Stimulated activated CD4-positive, alpha-beta T cell treated with anti-CD3 and anti-CD28 coated beads, Interleukin-1b, Interleukin-23, amount 100 ng/mL, for 4 hours (primary cell): Measurements from ENCODE around the gene CES2.
"Not testable (repeated sequence)": the region's sequence is repeated elsewhere in the genome, so short reads cannot be mapped to it uniquely, and the experiment has no call there.

ENCODE experiments used
- DNase-seq, 2 donors: peaks; one replicate each; pipeline ENCODE4 v3.0.0-alpha.2; 2020; ENCODE audit warnings: low read depth in 2 of 2

The CES2 gene, protein sequence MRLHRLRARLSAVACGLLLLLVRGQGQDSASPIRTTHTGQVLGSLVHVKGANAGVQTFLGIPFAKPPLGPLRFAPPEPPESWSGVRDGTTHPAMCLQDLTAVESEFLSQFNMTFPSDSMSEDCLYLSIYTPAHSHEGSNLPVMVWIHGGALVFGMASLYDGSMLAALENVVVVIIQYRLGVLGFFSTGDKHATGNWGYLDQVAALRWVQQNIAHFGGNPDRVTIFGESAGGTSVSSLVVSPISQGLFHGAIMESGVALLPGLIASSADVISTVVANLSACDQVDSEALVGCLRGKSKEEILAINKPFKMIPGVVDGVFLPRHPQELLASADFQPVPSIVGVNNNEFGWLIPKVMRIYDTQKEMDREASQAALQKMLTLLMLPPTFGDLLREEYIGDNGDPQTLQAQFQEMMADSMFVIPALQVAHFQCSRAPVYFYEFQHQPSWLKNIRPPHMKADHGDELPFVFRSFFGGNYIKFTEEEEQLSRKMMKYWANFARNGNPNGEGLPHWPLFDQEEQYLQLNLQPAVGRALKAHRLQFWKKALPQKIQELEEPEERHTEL

DNA sequence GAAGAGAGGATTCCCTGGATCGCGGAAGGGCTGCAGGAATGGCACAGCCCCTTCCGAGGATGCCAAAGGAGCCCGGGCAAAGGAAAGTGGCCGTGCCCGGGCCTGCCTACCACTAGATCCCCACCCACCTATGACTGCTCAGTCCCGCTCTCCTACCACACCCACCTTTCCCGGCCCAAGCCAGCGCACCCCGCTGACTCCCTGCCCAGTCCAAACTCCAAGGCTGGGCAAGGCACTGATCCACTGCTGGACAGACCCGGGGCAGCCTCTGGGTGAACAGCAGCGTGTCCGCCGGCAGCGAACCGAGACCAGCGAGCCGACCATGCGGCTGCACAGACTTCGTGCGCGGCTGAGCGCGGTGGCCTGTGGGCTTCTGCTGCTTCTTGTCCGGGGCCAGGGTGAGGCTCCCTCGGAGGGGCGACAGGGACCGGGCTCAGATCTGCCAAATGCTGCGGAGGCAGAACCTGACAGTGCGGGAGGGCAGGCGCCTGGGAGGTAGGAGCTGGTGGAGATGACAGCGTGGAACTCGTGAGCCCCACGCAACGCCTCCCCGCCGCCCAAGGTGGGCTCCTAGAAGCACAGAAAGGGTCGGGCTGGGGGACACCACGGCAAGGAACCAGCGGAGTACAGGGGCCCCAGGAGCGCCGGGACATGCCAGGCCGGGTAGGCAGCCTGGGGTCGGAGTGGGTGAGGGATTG is at the start of gene CES2:
CES2 (plus strand) TSS at position 203 of the 698 bp plus-strand sequence; CDS start at position 323, 120 bp downstream.
- no peak for DNase-seq

DNA sequence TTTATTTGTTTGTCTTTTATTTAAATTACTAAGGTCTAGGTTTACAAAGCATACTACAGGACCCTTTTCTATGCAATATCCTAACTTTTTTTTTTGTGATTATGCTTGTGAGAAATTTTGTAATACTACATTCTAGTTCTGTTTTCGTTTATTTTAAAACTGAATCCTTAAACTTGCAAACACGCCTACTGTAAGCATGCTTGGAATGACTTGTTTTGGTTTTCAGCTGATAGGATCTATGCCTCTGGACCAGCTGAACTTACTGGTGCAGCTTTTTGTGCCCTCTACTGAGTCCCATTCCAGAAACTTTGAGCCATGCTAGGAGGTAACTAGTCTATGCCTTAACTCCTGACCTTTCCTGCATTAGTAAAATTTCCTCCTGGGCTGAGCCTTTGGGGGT is 49.0 kb upstream of the CES2 start:
- DNase-seq, result no peak

DNA sequence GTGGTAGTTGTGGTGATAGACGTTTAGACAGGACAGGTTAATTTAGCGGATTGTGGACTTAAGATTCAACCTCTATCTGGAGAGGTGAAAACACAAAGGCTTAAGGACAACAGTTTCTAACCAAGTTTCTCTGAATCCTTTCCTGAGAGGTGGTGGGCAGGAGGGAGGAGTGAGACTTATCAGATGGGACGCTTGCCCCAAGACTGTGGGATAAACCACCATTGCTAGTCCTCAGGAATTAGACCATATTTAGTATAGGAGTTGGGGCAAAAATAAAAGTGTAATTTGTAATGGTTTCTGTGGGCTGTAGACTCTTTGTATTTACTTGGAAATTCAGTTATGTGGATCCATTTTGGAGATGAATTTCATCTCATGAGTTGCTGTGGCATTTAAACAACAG is 48.4 kb upstream of the CES2 start:
- DNase-seq, result no peak

DNA sequence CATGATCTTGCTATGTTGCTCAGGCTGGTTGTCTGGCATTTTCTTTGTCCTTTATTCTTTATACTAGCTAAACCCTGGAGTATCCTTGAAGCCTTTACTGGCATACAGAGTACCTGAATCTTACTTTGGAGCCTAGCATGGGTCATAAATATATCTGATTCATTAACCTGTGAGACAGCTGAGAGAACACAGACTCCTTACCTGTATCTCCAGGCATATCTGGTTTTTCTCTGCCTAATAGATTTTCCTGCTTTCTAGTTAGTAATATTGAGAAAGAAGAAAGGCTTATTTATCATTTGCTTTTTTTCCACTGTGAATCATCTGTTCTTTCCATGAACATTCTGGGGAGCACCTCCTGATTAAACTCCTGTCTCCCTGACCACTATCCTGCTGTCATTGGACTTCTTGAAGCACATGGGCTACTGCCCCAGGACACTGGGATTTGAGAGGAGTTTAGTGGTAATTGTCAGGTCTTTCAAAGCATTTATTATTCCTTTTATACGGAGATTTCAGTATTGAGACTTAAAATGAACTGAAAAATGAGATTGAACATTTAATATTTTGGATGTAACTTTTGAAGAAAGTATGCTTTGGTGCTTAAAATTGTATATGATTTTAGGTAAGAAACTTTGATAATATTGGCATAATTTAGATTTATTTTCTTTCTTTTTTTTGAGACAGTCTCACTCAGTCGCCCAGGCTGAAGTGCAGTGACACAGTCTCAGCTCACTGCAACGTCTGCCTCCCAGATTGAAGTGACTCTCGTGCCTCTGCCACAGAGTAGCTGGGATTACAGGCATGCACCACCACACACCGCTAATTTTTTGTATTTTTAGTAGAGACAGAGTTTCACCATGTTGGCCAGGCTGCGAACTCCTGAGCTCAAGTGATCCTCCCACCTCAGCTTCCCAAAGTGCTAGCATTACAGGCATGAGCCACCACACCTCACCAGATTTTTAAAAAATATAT is 46.4 kb upstream of the CES2 start:
- no peak for DNase-seq

DNA sequence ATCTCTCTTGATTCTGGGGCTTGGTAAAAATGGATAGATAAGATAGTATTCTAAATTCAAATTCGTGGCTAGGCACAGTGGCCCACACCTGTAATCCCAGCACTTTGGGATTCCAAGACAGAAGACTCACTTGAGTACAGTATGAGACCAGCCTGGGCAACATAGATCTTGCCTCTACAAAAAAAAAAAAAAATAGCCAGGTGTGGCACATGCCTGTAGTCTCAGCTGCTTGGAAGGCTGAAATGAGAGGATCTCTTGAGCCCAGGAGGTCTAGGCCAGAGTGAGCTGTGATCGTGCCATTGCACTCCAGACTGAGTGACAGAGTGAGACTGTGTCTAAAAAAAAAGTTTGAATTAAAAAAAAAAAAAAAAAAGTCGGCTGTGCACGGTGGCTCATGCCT is 45.7 kb upstream of the CES2 start:
- DNase-seq, result no peak

DNA sequence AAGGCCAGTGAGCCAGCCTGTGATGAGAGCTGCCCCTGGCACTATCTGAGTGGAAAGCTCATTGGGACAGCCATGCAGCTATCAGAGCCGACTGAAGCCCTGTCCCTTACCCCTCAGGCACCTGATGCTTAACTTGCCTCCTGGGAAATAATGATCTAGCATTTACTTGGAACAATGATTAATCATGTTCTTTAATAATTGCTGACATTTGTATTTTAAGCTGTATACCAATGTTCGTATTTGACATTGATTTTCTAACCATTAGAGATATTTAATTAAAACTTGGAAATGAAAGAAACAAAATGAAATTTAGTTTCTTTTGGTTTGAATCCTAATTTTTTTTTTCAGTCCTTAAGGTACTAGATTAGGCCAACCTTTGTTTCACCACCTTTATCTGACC is 44.5 kb upstream of the CES2 start:
- DNase-seq, result no peak

DNA sequence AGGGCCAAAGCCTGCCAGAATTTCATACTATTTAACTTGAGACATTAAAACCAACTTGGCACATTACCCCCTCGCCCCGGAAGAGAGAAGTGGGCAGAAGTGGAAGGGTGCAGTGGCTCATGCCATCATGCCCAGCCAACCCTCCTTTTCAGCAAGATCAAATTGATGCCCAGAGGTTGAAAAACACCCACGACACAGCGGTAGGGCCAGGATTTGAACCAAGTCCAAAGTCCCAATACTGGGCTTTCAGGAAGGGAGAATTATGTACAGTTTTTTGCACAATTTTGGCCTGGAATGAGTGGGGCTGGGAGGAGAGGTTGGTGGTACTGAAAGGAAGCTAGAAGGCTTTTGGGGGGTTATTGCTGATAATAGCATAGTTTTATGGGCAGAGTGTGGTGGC is 44.0 kb upstream of the CES2 start:
- no peak for DNase-seq

DNA sequence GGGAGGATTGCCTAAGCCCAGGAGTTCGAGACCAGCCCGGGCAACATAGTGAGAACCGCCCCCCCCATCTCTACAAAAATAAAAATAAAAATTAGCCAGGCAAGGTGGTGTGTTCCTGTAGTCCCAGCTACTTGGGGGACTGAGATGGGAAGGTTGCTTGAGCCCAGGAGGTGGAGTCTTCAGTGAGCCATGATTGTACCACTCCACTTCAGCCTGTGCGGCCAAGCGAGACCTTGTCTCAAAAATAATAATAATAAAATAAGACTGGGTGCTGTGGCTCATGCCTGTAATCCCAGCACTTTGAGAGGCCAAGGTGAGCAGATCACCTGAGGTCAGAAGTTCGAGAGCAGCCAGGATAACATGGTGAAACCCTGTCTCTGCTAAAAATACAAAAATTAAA is 43.5 kb upstream of the CES2 start:
- no peak for DNase-seq

DNA sequence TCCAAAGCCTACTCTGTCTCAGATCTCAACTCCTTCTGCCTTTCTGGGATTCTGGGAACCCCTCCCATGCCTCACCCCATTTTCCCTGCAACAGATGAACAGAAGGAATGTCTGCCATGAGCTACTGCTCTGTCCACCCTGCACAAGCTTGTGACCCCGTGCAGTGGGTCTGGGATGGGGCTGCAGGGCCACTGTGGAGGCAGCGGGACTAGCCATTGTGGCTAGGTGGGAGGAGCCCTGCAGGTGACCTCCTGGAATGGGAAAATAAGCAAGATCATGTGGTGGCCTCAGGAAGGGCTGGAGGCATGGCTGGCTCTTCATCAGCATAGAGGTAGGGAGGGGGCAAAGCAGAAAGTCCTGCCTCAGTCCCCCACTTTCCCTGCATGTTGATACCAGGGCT is 41.3 kb upstream of the CES2 start:
- no peak for DNase-seq

DNA sequence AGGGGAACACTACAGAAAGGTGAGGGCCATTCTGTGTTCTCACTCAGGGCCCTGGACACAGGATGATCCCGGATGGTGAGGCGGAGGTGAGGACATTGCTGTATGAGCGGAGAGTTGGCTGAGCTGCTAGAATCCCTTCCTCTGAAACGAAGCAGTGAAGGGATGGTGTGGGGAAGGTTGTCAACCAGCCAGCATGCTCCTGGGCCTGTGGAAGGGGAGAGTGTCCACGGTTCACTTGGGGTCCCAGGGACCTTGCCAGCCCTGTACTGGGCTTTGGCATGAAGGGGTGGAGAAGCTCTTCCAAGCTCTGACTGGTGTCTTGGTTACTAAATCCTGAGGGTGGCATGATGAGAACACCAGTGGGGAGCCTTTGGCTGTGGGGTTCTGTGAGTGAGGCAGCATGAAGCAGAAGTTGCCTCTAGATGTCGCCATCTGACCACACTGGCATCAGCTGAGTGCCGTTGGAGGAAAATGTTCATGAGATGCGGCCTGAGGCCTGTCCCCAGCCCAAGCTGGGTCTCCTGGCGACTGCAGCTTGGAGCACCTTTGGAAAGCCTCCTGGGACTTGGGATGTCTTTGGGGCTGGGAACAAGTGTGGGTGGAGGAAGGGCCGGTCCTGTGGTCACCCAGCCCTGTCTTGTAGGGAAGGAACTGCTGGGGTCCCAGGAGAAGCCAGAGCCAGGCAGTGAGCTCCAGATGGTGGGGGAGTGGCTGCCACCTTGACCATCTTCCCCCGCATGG is 40.2 kb upstream of the CES2 start:
- DNase-seq, result peak; percentile 37 to 43

DNA sequence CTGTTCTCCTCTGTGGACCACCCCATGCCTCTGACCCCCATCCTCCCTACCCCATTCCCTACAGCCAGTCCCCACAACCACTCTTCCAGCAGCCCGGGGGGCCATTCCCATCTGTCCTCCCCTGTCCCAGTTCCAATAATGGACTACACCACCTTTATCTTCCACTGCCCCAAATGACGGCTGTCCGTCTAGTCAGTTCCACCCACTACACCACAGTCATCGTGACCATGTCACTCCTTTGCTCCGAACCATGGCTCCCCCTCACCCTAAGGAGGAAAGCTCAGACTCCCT is 39.7 kb upstream of the CES2 start:
- no peak for DNase-seq

DNA sequence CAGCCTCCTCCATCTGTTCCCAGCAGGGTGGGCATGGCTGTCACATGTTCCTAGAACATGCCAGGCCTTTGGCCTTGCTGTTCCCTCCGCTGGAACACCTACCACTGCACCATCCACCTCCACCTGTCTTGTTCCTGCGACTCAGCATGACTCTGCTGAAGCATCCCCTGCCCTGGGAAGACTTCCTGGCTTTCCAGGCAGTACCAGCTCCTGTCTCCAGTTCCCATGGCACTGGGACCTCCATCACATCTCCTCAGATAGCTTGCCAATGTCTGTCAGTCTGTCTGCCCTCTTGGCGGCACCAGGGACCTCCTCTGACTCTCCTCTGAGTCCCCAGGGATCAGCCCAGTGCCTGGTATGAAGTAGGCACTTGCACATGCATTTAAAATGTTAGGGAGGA is 39.3 kb upstream of the CES2 start:
- no peak for DNase-seq

DNA sequence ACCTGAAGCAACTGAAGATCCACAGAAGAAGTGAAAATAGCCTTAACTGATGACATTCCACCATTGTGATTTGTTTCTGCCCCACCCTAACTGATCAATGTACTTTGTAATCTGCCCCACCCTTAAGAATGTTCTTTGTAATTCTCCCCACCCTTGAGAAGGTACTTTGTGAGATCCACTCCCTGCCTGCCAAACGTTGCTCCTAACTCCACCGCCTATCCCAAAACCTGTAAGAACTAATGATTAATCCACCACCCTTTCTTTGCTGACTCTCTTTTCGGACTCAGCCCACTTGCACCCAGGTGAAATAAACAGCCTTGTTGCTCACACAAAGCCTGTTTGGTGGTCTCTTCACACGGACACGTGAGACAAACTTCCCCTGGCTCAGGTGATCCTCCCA is 38.6 kb upstream of the CES2 start:
- not testable (repeated sequence) for DNase-seq

DNA sequence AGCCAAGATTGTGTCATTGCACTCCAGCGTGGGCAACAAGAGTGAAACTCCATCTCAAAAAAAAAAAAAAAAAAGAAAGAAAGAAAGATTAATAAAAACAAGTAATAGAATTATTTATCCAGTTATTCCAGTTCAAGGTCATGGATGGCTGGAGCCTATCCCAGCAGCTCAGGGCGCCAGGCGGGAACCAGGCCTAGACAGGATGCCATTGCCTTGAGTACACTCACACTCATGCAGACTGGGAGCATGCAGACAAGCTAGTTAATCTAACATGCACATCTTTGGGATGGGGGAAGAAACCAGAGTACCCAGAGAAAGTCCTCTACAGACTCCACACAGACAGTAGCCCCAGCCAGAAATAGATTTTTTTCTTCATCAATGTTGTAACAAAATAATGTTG is 37.1 kb upstream of the CES2 start:
- DNase-seq, result no peak

DNA sequence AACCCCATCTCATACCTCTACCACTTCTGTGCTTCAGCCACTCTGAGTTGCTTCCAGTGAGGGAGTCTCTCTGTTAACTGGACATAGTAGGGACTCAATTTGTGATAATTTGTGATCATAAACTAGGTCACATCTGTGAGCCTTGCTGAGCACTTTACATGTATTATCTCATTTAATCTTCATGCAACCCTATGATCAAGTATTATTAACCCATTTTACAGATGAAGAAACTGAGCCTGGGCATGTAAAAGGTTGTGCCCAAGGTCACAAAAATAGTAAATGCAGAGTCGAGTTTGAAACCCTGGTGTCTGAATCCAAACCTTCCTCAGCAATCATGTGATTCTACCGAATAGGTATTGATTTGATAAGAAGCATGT is 36.4 kb upstream of the CES2 start:
- DNase-seq, result no peak

DNA sequence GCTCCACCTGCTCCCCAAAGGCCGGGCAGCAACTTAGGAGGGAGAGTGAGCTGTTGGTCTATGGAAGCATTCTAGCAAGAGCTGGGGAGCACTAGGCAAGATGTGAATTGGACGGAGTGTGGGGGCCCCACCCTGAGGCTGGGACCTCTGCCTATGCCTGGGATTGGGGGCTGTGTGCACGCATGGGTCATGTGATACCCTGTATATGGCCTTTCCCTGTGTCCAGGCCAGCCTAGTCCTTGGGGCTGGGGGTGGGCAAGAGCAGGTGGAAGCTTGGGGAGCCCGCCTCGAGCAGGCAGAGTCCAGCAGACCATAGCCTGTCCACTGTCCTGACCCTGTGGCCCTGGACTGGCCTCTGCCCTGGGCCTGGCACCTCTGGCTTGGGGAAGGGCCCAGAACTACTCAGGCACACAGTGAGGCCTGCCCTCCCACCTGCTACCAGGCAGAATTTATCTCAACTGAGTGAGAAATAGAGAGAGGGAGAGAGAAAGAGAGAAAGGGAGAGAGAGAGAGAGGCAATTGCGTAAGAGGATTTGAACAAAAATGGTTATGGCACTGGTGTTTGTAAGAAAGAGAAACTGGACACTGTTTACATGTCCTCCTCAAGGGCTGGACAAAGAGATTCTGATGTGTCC is 35.9 kb upstream of the CES2 start:
- no peak for DNase-seq

DNA sequence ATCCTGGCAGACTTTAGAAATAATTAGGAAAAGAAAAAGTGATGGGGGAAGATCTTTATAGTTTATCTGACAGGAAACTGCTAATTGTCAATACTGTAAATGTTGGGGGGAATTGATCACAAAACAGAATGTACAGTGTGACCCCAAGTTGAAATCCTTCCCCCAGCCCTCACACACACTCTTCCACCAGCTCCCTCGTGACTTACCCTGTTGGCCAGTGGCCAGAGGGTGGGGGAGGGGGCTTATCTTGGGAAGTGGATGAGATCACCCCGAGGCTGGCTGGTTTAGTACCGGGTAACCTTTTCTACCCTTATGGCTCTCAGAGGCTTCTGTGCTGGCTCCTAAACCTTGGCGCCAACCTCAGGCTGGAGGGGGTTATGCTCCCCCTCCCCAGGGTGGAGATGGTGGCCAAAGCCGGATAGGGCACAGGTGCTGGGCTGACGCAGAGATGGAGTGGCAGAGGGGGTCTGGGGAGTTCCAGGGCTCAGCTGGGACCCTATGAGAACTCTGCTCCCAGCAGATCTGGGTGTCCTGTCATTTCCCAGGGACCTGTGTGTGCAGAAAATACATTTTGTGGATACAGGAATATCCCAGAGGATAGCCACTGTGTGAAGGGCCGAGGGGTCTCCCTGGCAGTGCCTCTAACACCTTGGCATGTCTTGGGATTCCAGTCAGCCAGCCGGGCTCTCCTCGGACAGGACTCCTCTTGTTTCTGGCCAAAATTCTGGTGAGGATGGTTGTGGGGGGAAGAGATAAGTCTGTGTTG is 35.2 kb upstream of the CES2 start:
- DNase-seq, result no peak

DNA sequence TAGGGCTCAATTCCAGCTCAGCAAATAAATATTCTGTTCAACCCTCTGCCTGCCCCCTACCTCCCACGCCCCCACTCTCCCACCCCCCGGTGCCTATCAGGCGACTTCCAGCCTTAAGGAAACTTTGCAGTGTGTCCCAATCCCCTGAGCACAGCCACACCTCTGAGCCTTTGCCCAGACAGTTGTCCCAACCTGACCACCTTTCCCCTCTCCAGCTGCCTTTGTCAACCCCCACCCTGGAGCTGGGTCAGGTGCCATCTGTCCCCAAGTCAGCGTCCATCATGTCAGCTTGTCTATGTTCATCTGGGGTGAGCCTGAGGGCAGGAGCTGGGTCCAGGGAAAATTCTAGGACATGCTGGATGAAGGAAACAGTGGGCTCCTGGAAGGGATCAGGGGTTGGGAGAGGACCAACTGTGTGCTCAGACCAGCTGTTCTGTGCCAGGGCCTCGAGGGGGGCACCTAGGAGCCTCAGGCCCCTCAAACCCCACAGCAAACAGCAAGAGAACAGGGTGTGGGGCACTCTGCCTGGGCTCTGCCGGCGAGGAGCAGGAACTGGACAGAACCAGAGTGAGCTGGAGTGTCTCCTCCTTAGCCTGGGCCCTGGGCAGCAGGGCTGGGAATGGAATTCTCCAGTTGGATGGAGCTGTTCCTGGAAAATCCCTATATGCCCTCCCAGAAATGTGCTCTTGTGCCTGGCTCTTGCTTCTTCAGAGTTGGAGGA is 34.4 kb upstream of the CES2 start:
- DNase-seq, result no peak

DNA sequence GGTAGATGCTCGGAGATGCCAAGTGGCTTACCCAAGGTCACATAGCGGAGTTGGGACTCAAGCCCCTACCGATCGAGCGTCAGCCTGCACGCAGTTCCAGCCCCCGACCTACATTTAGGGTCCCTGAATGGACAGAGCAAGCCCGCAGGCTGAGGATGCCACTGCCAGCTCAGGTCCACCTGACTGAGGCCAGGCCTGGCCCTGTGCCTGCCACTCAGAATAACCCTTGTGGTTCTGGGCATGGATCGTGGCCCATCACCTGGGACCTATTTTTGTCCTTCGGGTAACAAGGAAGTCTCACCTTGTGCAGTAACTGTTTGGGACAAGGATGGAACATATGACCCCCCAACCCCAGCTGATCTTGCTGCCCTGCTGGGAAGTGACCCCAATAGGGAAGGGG is 33.7 kb upstream of the CES2 start:
- DNase-seq, result no peak
